ENCODE data around the gene UBE2G1.

The UBE2G1 gene

DNA sequence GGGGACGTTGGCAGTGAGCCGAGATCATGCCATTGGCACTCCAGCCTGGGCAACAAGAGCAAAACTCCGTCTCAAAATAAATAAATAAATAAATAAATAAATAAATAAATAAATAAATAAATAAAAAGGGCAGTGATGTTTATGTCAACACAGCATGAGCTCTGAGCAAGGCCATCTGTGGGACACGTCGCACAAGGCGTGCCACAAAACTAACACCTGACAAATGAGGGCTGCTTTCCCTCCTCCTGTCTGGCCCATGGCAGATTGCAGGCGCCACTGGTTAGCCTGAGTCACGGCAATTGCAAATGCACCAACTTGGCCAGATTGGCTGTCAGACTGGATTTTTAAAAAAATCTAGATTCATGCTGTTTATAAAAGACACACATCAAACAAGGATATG lies 41.4 kb upstream of the UBE2G1 start:
- Histone ChIP-seq H3K27me3 (ENCODE audit: control insufficient read depth, insufficient read depth, low read length) (no peaks in the 10 kb centered on the region), H3K27ac (no peak overlapping the region), H3K4me2 (ENCODE audit: low read length) (no peak overlapping the region), H3K4me3 (ENCODE audit: low read depth, low read length) (no peak overlapping the region), H3K9ac (no peak overlapping the region), H3K9me3 (ENCODE audit: control insufficient read depth, low read length) (no peaks in the 10 kb centered on the region), H2AFZ (no peak overlapping the region), H3K4me1 (no peaks in the 10 kb centered on the region), H3K79me2 (no peaks in the 10 kb centered on the region), H3K36me3 (ENCODE audit: control insufficient read depth, insufficient read depth, low read length) (no peaks in the 10 kb centered on the region)
- TF ChIP-seq CTCF (IDR thresholded peaks at IDR 0.05), result no peak

- no peaks in the 10 kb centered on the region for H3K9me3 ChIP-seq (ENCODE audit: control insufficient read depth, low read length)
- no peaks in the 10 kb centered on the region for H3K27me3 ChIP-seq (ENCODE audit: control insufficient read depth, insufficient read depth, low read length)
- no peaks in the 10 kb centered on the region for H3K4me1 ChIP-seq
- H3K4me2 ChIP-seq (ENCODE audit: low read length), result no peak overlapping the region
- no peak for TF ChIP-seq CTCF (IDR thresholded peaks at IDR 0.05)
- no peak overlapping the region for H3K4me3 ChIP-seq (ENCODE audit: low read depth, low read length)
- H3K36me3 ChIP-seq (ENCODE audit: control insufficient read depth, insufficient read depth, low read length), result no peaks in the 10 kb centered on the region
- no peak overlapping the region for H3K9ac ChIP-seq
- H2AFZ ChIP-seq, result no peak overlapping the region
- H3K27ac ChIP-seq, result no peak overlapping the region
- H3K79me2 ChIP-seq, result no peaks in the 10 kb centered on the region
Observed at GRCh38 chr17:4407216-4407615, 40.7 kb upstream of the UBE2G1 start.

- H3K27me3 ChIP-seq (ENCODE audit: control insufficient read depth, insufficient read depth, low read length), result no peaks in the 10 kb centered on the region
- no peak overlapping the region for H3K4me2 ChIP-seq (ENCODE audit: low read length)
- no peak overlapping the region for H2AFZ ChIP-seq
- H3K36me3 ChIP-seq (ENCODE audit: control insufficient read depth, insufficient read depth, low read length), result no peaks in the 10 kb centered on the region
- H3K9ac ChIP-seq, result no peak overlapping the region
- H3K27ac ChIP-seq, result no peak overlapping the region
- H3K4me1 ChIP-seq, result no peaks in the 10 kb centered on the region
- no peak overlapping the region for H3K4me3 ChIP-seq (ENCODE audit: low read depth, low read length)
- no peak for TF ChIP-seq CTCF (IDR thresholded peaks at IDR 0.05)
- no peaks in the 10 kb centered on the region for H3K9me3 ChIP-seq (ENCODE audit: control insufficient read depth, low read length)
- H3K79me2 ChIP-seq, result no peaks in the 10 kb centered on the region
Observed at GRCh38 chr17:4406386-4406785, 39.9 kb upstream of the UBE2G1 start.

DNA sequence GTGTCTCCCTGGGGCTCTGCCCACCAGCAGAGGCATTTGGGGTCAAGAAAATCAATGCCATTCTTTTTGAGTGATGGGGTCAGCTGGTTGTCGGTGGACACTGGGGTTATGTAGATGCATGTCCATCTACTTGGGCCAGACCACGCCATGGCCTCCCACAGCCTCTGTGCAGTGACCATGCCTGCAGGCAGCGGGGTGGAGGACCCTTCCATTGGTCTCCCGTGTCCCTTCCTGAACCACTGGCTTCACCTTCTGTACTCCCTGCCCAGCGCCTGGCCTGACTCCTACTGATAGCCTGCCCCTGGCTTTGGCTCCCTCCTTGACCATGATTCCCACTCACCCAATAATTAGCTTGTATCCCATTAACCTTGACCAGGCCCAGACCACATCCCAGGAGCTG lies 39.2 kb upstream of the UBE2G1 start:
- TF ChIP-seq CTCF (IDR thresholded peaks at IDR 0.05), result no peak
- H2AFZ ChIP-seq, result no peak overlapping the region

GRCh38 chr17:4405038-4405669 lies 38.7 kb upstream of the UBE2G1 start:
- Histone ChIP-seq H3K9me3 (ENCODE audit: control insufficient read depth, low read length) (no peaks in the 10 kb centered on the region), H3K4me1 (no peaks in the 10 kb centered on the region), H3K27me3 (ENCODE audit: control insufficient read depth, insufficient read depth, low read length) (no peaks in the 10 kb centered on the region), H3K9ac (no peak overlapping the region), H3K4me3 (ENCODE audit: low read depth, low read length) (no peak overlapping the region), H3K79me2 (no peaks in the 10 kb centered on the region), H3K36me3 (ENCODE audit: control insufficient read depth, insufficient read depth, low read length) (no peaks in the 10 kb centered on the region), H2AFZ (no peak overlapping the region), H3K4me2 (ENCODE audit: low read length) (no peak overlapping the region), H3K27ac (no peak overlapping the region)
- TF ChIP-seq CTCF (IDR thresholded peaks at IDR 0.05), result no peak

More for the DNA sequence above, 39.2 kb upstream of the UBE2G1 start:
- H3K27me3 ChIP-seq (ENCODE audit: control insufficient read depth, insufficient read depth, low read length), result no peaks in the 10 kb centered on the region
- H3K4me2 ChIP-seq (ENCODE audit: low read length), result no peak overlapping the region
- no peak overlapping the region for H3K4me3 ChIP-seq (ENCODE audit: low read depth, low read length)
- H3K4me1 ChIP-seq, result no peaks in the 10 kb centered on the region
- no peak overlapping the region for H3K27ac ChIP-seq
- no peaks in the 10 kb centered on the region for H3K9me3 ChIP-seq (ENCODE audit: control insufficient read depth, low read length)
- H3K79me2 ChIP-seq, result no peaks in the 10 kb centered on the region
- no peak overlapping the region for H3K9ac ChIP-seq
- H3K36me3 ChIP-seq (ENCODE audit: control insufficient read depth, insufficient read depth, low read length), result no peaks in the 10 kb centered on the region
